ENCODE results near the gene ROBO1. TPM values are rescaled to one million over a fixed set of nuclear protein-coding genes. Genes with fewer than 3 reads are reported as not detected.

ROBO1 gene
- polyA plus RNA-seq, 1 donor (not counting 4 experiments of a cell fraction or from before 2014, with no cell fraction given): 27.1 TPM

GRCh38 chr3:79672075-79672474 is 95.7 kb downstream of the ROBO1 start:
- Histone ChIP-seq H4K20me1 (ENCODE audit: control insufficient read depth, extremely low read depth, insufficient read depth, low read length) (no peaks in the 10 kb centered on the region), H3K4me1 (ENCODE audit: control insufficient read depth, extremely low read depth, insufficient read depth, low read length) (no peaks in the 10 kb centered on the region), H2AFZ (ENCODE audit: control insufficient read depth, low read length) (no peak overlapping the region), H3K4me2 (ENCODE audit: control insufficient read depth, extremely low read depth, insufficient read depth, low read depth, low read length) (no peak overlapping the region), H3K36me3 (ENCODE audit: control insufficient read depth in 2 of 2, extremely low read depth in 1 of 2, insufficient read depth in 2 of 2, low read length in 2 of 2) (no peaks in the 10 kb centered on the region), H3K9me1 (ENCODE audit: control insufficient read depth, extremely low read depth, insufficient read depth, low read length) (no peaks in the 10 kb centered on the region), H3K27me3 (ENCODE audit: control insufficient read depth, extremely low read depth, insufficient read depth, low read length) (no peaks in the 10 kb centered on the region), H3K9ac (ENCODE audit: control insufficient read depth, extremely low read depth, insufficient read depth, low read length) (no peak overlapping the region), H3K9me3 (ENCODE audit: control insufficient read depth, low read depth, low read length) (no peaks in the 10 kb centered on the region), H3K27ac (ENCODE audit: control insufficient read depth, insufficient read depth, low read length) (no peak overlapping the region), H3K4me3 (ENCODE audit: control insufficient read depth in 2 of 3, extremely low read depth in 1 of 3, insufficient read depth in 2 of 3, low read depth in 1 of 3, low read length in 3 of 3) (no peak overlapping the region), H3K79me2 (ENCODE audit: control insufficient read depth, insufficient read depth, low read length) (no peaks in the 10 kb centered on the region)
- dilution Hi-C loops (cut with MboI; ENCODE audit: extremely low pct_ligation_motif_present, low sequenced_read_pairs): no loop called here
- TF ChIP-seq EZH2 (IDR thresholded peaks at IDR 0.05; ENCODE audit: low read length) (no peak), CTCF (optimal IDR thresholded peaks at IDR 0.05 in 1 of 3, IDR thresholded peaks at IDR 0.05 in 1 of 3, conservative IDR thresholded peaks at IDR 0.05 in 1 of 3; ENCODE audit: extremely low read depth in 1 of 3, insufficient read depth in 2 of 3, low read length in 3 of 3) (no peak)
- FAIRE-seq (no peak), DNase-seq (ENCODE audit: low read depth, low spot score) (no peak)

- no peaks in the 10 kb centered on the region for H3K36me3 ChIP-seq (ENCODE audit: control insufficient read depth in 2 of 2, extremely low read depth in 1 of 2, insufficient read depth in 2 of 2, low read length in 2 of 2)
- H3K27ac ChIP-seq (ENCODE audit: control insufficient read depth, insufficient read depth, low read length): no peak overlapping the region
- no peaks in the 10 kb centered on the region for H3K27me3 ChIP-seq (ENCODE audit: control insufficient read depth, extremely low read depth, insufficient read depth, low read length)
- dilution Hi-C loops (cut with MboI; ENCODE audit: extremely low pct_ligation_motif_present, low sequenced_read_pairs): no loop called here
- TF ChIP-seq CTCF (optimal IDR thresholded peaks at IDR 0.05 in 1 of 3, IDR thresholded peaks at IDR 0.05 in 1 of 3, conservative IDR thresholded peaks at IDR 0.05 in 1 of 3; ENCODE audit: extremely low read depth in 1 of 3, insufficient read depth in 2 of 3, low read length in 3 of 3): no peak
- no peak overlapping the region for H3K4me2 ChIP-seq (ENCODE audit: control insufficient read depth, extremely low read depth, insufficient read depth, low read depth, low read length)
- no peaks in the 10 kb centered on the region for H4K20me1 ChIP-seq (ENCODE audit: control insufficient read depth, extremely low read depth, insufficient read depth, low read length)
- no peak overlapping the region for H2AFZ ChIP-seq (ENCODE audit: control insufficient read depth, low read length)
- H3K9ac ChIP-seq (ENCODE audit: control insufficient read depth, extremely low read depth, insufficient read depth, low read length): no peak overlapping the region
- DNase-seq (ENCODE audit: low read depth, low spot score): no peak
- H3K9me1 ChIP-seq (ENCODE audit: control insufficient read depth, extremely low read depth, insufficient read depth, low read length): no peaks in the 10 kb centered on the region
- FAIRE-seq: no peak
- H3K4me3 ChIP-seq (ENCODE audit: control insufficient read depth in 2 of 3, extremely low read depth in 1 of 3, insufficient read depth in 2 of 3, low read depth in 1 of 3, low read length in 3 of 3): no peak overlapping the region
- no peaks in the 10 kb centered on the region for H3K9me3 ChIP-seq (ENCODE audit: control insufficient read depth, low read depth, low read length)
- H3K4me1 ChIP-seq (ENCODE audit: control insufficient read depth, extremely low read depth, insufficient read depth, low read length): no peaks in the 10 kb centered on the region
- H3K79me2 ChIP-seq (ENCODE audit: control insufficient read depth, insufficient read depth, low read length): no peaks in the 10 kb centered on the region
Observed at GRCh38 chr3:79670178-79670577, 97.6 kb downstream of the ROBO1 start.
